Aortic smooth muscle cell (primary cell): ENCODE data around the gene LRRC59. TPM values are rescaled to one million over a fixed set of nuclear protein-coding genes. Genes with fewer than 3 reads are reported as not detected.

Experiments used
- total RNA-seq: library from RNA; depleted of rRNA; stranded (reverse); fragments of >200 nt; gene quantifications from 2 replicates; pipeline ENCODE4 v1.2.3, GENCODE V29; 2014

The LRRC59 gene
- total RNA-seq = 133 and 169 TPM in 2 replicates

GRCh38 chr17:50397111-50397918, at the start of gene LRRC59:
TSS of gene LRRC59 (minus strand) at chr17:50397523. CDS start at chr17:50397317, 206 bp downstream.

GRCh38 chr17:50425682-50426471, 28.6 kb upstream of the LRRC59 start, which contains the start of gene ACSF2:
TSS of gene ACSF2 (plus strand) at chr17:50426218. CDS start at chr17:50426262, 44 bp downstream.

DNA sequence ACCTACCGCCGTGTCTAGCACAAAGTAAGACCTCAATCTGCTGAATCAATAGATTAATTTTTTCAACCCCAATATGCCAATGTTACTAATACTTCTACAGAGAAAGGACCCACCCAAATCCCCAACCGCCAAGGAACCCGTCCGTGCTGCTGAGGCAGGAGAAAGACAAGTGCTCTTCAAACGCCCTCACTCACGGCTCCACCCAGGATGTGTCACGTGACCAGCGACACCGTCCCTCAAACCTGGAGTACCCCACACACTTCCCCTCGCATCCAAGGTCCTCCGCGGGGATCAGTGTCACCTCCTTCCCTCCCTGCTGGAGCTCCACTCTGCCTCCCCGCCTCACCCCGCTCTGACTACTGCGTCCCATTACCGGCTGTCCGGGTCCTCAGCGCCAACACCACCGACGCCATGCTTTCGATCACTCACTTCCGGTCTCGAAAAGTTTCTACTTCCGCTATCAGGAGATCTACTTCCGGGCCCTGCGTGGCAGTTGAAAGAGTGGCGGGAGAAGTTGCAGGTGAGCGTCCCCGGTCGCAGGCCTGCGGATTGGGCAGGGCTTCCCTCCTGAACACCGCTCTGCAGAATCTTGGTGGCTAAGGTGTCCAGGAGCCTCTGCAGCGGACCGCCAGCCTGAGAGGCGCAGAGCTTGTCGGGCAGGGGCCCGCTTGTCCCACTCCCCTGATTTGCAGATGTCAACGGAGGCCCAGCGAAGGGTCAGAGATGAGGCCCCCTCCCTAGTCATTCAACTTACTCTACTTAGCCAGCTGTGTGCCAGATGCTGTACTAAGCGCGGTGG, 24.4 kb downstream of the LRRC59 start, which contains the start of the genes EME1 and MRPL27:
Gene EME1 (plus strand): TSS at position 472 of the 799 bp plus-strand sequence. CDS start 1,980 bp downstream, outside the sequence.
Gene MRPL27 (minus strand): TSS at position 427 of the 799 bp plus-strand sequence. CDS start 14 bp downstream, at position 413.

GRCh38 chr17:50345432-50346312, 51.7 kb downstream of the LRRC59 start, which contains the start of gene XYLT2:
TSS of gene XYLT2 (plus strand) at chr17:50346126. CDS start at chr17:50346141, 15 bp downstream.

Other genes starting within 250 kb of the LRRC59 start
- 52.9 and 55.1 TPM in 2 replicates for gene PPP1R9B, start 246.8 kb downstream of the LRRC59 start, total RNA-seq
- 11.2 and 14.0 TPM in 2 replicates for gene SGCA, start 231.5 kb downstream of the LRRC59 start, total RNA-seq
- gene COL1A1, start 195.9 kb downstream of the LRRC59 start, total RNA-seq = 275 and 507 TPM in 2 replicates
- not detected in 2 replicates for gene TMEM92, start 123.1 kb downstream of the LRRC59 start, total RNA-seq
- 48.9 and 61.4 TPM in 2 replicates for gene XYLT2, start 51.4 kb downstream of the LRRC59 start, total RNA-seq
- 58.3 and 65.5 TPM in 2 replicates for gene MRPL27, start 24.3 kb downstream of the LRRC59 start, total RNA-seq
- 5.0 and 9.2 TPM in 2 replicates for gene EME1, start 24.3 kb downstream of the LRRC59 start, total RNA-seq
- gene ACSF2, start 28.7 kb upstream of the LRRC59 start, total RNA-seq = 10.2 and 14.9 TPM in 2 replicates
- not detected in 2 replicates for gene CHAD, start 71.4 kb upstream of the LRRC59 start, total RNA-seq
- gene RSAD1, start 81.3 kb upstream of the LRRC59 start, total RNA-seq = 15.7 and 18.5 TPM in 2 replicates
- gene MYCBPAP, start 110.9 kb upstream of the LRRC59 start, total RNA-seq = 1.7 and 2.4 TPM in 2 replicates
- 0.13 TPM in 1 of 2 replicates, not detected in the other for gene EPN3, start 135.2 kb upstream of the LRRC59 start, total RNA-seq
- 67.6 and 68.8 TPM in 2 replicates for gene SPATA20, start 149.7 kb upstream of the LRRC59 start, total RNA-seq
- gene CACNA1G, start 163.2 kb upstream of the LRRC59 start, total RNA-seq = 0.37 and 0.40 TPM in 2 replicates
- gene ABCC3, start 237.4 kb upstream of the LRRC59 start, total RNA-seq = 5.4 and 7.4 TPM in 2 replicates